Stimulated activated CD4-positive, alpha-beta T cell treated with anti-CD3 and anti-CD28 coated beads, Interleukin-4, amount 100 ng/mL, for 24 hours (primary cell): ENCODE data around the gene MUC6.

Experiments used
- DNase-seq: peaks from one replicate; pipeline ENCODE4 v3.0.0-alpha.2; 2020

Gene MUC6

DNA sequence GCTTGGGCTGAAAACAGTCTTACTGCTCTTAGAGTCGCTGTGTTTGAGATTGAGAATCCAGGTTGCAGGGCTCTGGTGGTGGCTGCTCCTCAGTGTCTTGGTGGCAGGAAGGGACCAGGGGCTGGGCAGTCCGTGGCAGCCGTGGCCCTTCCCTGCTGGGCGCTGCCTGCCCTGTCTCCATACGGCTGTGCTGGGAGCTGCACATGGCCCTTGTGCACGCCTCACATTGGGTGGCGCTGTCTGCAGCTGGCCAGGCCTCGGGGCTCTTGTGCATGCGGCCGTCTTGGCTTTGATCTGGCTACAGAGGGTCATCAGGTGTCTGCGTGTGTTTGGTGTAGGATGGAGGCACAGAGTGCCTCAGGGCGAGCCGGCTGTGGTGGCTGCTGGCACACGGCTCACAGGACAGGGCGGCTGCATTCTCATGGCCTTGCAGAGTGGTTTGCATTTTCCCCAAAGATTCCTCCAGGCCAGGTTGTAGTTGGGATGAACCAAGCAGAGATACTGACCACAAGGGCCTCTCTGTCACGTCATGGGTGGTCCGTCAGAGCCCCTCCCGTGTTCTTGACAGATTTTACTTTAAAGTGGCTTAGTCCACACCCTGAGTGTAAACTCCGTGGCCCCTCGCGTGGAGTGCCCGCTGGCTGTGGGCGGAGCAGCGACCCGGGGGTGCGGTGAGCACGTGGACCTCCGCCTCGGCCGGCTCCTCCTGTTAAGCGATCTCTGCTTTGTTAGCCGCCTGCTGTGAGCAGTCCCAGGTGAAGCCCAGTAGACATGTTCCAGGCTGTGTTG lies 34.7 kb downstream of the MUC6 start:
- no peak for DNase-seq

DNA sequence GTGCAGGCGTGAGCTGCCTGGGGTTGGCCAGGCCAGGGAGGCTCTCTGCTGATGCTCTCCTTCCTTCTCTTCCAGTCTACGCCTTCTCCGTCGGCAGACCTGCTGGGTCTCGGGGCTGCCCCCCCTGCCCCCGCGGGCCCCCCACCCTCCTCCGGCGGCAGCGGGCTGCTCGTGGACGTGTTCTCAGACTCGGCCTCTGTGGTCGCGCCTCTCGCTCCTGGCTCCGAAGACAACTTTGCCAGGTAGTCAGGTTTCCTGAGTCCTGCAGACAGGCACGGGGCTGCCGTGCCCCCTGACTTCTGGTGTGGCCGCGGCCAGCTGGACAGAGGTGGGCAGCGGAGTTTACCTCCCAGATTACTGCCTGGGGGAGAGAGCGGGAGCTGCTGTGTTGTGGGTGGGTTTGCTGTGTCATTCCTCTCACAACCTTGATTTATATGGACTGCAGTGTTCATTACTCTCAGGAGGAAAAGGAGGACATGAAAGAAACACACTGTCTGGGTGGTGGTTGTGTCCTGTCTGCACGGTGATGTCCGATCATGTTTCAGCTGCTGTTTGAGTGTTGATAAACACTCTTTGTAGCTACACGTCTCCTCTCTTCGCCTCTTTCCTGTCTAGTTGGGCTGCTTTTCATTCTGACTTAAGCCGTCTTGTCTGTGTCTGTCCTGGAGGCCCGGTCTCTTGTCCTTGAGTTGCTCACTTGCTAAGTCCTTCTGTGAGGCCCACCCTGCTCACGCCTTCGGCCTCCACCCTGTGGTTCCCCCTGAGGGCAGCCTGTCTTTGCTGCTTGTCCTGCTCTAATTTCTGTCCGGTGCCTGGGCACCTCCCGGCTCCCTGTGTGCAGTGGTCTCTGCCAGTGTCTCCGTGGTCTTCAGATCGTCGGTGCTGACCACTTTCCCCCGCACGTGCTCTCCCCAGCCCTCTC lies 35.9 kb downstream of the MUC6 start:
- no peak for DNase-seq

DNA sequence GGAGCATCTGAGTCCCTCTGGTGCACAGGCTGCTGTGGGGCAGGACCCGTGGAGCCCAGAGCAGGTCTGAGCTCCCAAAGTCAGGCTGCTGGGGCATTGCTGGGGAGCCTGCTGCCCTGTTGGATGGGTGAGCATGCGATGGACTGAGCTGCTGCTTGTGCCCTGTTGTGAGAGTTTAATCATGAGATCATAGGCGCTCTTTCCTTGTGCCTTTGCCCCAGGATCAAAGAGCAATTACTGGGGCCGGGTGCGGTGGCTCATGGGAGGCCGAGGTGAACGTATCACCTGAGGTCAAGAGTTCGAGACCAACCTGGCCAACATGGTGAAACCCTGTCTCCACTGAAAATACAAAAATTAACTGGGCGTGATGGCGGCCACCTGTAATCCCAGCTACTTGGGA lies 37.5 kb downstream of the MUC6 start:
- DNase-seq: no peak

DNA sequence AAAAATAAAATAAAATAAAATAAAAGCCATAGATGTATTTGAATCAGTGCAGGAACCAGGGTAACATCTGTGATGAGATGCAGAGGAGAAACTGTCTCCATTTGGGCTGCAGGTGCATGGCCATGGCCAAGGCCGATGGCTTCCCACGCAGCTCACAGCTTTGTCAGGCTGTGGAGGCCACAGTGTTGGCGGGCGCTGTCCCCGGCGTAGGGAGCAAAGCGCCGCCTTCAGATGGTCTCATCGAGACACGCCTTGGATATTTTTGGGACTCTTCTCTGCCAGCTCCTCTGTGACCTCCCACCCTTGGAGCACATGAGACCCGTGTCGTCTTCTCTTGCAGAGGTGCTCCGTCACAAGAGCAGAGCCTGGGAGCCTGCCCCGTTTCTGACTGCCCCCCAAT lies 38.6 kb downstream of the MUC6 start:
- DNase-seq: no peak

DNA sequence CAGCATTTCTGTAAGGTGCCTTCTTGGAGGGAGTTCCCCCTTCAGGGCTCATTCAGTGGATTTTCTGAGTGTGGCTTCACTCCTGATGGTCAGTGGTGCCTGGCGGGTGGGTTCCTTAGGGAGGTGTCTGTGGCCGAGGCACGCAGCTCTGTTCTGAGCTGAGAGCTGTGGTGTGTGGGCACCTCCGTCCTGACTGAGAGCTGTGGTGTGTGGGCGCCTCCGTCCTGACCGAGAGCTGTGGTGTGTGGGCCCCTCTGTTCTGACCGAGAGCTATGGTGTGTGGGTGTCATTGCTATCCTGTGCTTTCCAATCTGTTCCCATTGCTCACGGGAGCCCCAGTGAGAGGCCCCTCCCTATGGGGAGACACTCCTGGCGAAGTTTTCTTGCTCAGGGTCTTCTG lies 39.8 kb downstream of the MUC6 start:
- DNase-seq: no peak

DNA sequence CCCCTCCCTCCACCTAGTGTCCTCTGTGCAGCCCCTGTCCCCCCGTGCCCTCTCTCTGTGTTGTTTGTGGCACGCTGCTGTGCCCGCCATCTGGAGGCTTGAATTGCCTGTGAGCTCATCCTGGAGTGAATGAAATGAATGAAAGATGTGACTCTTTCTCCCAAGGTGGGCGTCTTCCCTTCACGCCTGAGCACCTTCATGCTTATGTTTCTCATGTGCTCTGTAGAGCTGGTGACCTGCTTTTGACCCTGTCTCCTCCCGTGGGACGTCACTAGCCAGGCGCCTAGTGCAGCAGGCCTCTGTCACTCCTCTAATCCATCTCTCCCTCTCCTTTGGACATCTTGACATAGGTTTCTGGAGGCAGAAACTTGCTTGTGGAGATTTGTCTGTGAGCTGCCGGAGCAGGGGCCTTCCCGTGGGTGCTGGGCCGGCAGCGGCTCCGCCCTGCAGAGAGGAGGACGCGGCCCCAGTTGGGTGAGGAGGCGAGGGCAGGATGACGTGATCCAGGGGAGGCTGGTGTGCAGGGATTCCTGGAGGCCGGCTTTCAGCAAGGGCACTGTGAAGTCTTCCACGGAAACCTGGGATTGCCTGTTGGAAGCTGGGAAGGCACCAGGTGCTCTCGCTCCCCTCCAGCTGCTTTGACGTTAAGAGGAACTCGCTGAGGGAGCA lies 40.6 kb downstream of the MUC6 start:
- no peak for DNase-seq

DNA sequence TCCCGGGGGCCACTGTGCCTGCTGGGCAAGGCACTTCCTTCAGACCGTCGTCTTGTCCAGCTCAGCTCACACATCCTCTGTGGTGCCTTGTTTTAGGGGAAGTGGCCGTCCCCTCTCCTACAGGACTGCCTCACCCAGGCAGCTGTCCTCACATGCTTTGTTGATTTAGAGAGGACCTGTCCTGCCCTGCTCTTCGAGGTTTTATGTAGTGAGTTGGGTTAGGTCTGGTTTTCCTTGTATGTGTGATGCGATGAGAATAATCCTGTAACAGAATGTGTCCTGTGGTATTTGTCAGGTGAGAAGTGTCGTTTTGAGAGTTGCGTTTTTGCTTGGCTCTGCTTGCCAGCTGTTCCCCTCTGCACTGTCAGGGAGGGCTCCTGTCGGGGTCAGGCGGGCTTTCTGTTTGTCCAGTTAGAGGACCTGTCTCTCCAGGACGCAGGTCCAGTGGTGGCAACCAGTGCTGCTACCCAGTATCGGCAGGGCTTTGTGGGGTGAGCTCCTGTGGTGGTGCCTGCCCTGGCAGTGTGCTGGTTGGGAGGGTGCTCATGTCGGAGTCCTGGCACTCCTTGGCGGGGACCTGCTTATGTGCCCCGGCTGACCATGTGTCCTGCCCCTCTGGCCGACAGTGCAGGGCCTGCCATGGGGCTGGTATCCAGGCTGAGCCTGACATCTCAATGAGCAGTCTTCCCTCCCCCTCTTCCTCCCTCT lies 41.3 kb downstream of the MUC6 start:
- no peak for DNase-seq

DNA sequence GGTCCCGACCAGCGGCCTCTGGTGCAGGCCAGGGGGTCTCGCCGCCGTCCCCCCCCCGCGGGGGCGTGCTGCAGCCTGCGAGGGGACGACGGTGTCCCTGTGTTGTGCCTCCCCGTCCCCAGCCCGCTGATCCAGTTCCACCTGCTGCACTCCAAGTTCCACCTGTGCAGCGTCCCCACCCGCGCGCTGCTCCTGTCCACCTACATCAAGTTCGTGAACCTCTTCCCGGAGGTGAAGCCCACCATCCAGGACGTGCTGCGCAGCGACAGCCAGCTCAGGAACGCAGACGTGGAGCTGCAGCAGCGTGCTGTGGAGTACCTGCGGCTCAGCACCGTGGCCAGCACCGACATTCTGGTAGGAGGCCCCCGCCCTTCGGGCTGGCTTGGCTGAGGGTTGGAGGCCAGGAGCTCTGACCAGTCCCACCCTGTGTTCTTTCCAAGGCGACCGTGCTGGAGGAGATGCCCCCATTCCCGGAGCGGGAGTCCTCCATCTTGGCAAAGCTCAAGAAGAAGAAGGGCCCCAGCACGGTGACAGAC lies 42.8 kb downstream of the MUC6 start:
- no peak for DNase-seq

DNA sequence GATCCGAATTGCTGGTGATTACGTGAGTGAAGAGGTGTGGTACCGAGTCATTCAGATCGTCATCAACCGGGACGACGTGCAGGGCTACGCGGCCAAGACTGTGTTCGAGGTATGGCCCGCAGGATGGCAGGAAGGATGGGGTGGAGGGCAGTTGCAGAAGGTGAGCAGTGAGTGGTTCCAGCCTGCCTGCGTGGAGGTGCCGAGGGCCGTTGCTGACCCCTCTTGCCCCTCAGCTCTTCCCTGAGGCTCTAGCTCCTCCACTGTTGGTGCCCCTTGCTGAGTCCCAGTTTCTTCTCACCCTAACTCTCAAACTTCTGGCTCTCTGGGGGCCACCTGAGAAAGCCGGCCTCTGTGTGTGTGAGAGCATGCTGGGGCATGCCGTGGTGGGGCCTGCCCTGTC lies 43.9 kb downstream of the MUC6 start:
- DNase-seq: no peak

DNA sequence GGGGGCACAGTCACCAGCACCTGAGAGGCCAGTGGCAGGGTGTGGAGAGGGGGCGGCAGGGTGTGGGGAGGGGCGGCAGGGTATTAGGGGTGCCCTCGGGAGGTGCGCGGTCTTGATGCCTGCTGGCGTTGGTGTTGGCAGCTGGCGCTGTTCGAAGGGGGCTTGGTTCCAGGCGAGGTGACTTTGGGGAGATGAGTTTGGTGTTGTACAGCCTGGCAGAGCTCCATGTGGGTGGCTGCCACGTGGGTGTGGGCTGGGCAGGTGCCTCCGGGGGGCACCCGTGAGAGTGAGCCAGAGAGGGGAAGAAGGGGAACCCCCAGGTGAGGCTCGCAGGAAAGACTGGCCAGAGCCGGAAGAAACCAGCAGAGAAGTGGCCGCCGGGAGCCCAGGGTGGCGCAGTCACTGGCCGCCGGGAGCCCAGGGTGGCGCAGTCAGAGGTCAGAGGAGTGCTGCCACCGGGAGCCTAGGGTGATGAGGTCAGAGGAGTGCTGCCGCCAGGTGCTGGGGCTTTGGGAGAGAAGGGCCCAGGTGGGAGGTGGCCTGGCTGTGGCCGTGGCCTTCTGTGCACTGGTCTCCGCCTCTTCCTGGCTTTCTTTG lies 44.7 kb downstream of the MUC6 start:
- DNase-seq: no peak

DNA sequence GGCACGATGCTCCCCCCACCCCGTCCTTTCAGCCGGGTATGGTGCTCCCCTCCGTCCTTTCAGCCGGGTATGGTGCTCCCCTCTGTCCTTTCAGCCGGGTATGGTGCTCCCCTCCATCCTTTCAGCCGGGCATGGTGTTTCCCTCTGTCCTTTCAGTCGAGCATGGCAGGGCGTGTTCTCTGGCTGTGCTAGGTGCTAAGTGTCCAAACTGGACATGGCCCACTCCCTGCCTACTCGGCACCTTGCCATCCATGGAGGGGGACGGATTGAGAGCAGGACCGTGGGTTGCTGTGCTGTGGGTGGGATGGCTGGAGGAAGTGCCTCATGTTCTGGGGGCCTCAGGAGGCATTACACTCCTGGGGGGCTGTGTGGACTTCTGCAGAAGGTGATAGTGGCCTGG lies 45.5 kb downstream of the MUC6 start:
- DNase-seq: no peak

DNA sequence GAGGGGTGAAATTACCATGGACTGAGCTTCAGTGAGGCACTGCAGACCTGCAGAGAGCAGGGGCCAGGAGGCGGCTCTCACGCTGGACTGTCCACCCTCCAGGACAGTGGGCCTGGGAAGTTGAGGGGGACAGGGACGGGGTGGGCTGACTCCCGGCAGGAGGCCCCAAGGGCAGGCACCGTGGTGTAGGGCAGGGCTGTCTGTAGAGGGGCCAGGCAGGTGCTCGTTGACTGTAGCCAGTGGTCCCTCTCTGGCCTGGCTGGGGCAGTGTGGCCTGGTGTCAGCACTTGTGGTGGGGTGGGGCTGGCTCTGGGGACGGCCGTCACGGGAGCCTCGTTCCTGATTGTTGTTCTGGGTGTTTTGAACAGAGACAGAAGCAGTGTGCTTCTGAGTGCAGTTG lies 46.4 kb downstream of the MUC6 start:
- DNase-seq: no peak

DNA sequence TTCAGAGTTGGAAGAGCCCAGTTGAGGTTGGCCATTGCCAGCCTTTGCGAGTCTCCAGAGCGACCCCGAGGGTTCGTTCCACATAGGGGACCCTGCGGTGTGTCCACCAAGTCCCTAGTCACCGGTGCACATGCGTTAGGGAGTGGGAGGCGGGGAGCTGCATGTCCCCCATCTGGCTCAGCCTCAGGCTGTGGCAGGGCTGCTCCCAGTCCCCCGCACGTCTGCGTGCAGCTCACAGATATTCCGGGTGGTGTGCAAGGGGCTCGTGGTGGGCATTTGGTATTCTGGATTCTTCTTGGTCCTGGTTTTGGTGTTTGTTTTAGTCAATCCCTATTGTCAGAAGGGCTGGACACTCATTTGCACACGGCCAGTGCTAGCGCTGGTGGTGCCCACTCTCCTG lies 48.8 kb downstream of the MUC6 start:
- DNase-seq: no peak

DNA sequence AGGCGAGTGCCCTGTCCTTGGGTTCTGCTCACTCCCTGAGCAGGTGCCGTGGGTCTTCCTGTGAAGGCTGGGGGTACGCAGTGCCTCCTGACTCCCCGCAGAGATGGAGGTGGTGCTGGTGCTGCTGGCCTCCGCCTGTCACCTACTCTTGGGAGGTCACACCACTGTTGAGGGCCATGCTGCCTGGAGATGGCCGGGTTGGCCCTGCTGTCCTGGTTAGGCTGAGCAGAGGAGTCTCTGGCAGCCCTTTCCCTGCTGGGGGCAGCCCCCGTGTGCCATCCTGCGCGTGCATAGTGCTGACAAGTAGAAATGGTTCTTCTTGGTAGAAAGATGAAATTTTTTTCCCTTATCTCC lies 49.6 kb downstream of the MUC6 start:
- DNase-seq: no peak

DNA sequence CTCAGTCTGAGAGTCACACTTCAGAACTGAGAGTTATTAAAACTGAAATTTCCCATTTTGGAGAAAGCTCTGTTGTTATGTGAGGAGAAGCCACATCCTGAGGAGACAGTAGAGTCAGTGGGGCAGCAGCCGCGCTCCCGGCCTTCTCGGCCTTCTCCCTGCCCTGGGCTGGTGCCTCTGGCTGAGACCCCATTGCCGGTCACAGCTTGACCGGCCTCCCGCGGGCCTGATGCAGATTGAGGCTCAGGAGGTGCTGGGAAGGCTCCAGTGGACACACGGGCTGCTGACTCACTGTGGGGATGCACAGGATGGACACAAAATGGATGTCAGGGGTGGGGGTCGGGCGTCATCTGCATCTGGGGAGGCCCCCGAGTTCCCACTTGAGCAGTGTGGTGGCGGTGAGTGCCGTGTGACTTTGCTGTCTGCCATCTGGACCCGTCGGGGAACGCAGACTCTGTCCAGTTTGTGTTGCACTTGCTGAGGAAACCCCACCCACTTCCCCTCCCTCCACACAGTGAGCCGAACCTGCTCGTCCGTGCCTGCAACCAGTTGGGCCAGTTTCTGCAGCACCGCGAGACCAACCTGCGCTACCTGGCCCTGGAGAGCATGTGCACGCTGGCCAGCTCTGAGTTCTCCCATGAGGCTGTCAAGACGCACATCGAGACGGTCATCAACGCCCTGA lies 50.1 kb downstream of the MUC6 start:
- DNase-seq: no peak

DNA sequence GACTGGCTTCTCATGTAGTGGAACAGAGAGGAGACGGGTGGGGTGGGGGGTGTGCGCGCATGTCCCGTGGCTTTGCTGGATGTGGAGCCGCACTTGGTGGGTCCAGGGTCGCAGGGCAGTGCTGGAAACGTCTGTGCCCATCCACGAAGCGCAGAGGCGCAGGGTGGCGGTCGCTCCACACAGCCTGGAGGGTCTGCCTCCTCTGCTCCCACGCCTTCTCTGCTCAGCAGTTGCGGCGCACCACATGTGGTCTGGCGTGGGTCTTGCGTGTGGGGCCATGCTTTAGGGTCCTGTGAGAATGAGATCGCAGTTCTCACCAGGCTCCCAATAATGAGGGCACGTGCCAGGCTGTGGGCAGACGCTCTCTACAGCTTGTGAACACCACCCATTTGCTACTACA lies 50.7 kb downstream of the MUC6 start:
- no peak for DNase-seq

DNA sequence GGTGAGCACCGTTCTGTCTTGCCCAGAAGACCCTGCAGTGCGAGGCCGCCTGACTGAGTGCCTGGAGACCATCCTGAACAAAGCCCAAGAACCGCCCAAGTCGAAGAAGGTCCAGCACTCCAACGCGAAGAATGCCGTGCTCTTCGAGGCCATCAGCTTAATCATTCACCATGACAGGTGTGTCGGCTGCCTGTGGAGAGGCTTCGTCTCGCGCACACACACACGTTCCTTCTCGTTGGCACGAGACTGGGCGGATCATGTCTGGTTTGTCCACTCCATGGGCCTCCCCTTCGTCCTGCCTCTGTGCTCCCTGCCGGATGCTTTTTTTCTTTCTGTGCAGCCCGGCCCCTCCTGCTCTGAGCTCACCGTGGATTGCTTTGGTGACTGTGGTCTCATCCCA lies 51.1 kb downstream of the MUC6 start:
- DNase-seq: no peak

DNA sequence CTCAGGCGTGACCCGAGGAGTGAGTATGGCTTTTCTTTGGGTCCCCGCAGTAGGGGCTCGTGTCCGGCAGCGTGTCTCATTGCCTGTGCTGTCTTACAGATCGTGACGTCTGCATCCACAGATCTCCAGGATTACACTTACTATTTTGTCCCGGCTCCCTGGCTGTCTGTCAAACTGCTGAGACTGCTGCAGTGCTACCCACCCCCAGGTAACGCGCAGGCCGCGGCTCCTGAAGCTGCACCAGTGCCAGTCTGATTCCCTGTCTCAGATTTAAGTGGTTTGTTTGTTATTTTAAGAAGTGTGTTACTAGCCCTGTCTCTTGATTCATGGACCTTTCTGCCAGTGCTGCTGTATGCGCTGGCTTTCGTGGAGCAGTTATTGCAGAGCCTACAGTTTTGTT lies 52.0 kb downstream of the MUC6 start:
- DNase-seq: no peak

DNA sequence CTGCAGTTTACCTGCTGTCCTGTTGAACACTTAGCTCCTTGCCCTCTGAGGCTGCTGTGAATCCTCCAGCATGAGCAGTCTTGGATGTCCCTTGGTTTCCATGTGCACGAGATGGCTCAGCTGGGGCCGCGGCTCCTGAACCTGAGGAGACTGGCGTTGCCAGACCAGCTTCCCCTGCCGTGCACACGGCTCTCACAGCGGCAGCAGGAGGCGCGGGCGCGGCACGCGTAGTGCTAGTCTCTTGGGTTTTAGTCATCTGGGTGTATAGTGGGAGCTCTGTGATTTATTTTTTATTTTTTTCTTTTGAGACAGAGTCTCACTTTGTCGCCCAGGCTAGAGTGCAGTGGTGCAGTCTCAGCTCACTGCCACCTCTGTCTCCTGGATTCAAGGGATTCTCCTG lies 54.8 kb downstream of the MUC6 start:
- no peak for DNase-seq

DNA sequence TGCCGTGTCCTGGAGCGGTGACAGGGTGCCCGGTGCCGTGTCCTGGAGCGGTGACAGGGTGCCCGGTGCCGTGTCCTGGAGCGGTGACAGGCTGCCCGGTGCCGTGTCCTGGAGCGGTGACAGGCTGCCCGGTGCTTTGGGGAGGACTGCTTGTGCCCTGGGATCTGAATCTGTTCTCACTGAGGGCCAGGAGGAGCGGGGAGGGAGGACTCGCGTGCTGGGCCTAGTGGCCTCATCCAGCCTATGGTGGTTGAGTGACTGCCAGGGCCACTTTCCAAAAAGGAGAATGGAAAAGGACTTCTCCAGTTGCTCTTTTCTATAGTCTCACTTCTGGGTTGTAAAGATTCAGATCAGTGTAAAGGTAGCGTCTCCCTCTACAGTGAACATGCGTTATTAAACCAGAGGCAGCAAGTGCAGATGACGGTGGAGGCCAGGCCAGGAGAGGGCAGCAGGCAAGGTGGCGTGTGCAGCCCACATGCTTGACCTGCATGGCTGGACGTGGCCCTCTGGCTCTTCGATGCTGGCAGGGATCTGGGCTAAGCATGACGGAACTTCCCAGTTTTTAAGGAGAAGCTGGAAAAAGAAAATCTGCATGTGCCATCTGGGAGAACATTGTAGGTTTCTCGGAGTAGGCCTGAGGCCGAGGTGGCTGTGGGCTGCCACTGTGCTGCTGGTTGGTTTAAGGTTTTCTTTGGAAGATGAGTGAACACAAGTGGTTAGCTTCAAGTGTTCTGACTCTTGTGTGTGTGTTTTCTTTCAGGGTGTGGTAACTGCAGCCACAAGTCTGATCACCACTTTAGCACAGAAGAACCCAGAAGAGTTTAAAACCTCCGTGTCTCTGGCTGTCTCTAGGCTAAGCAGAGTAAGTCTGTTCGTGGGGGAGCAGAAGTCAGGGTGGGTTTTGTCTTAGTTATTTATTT lies 55.8 kb downstream of the MUC6 start:
- DNase-seq: no peak

DNA sequence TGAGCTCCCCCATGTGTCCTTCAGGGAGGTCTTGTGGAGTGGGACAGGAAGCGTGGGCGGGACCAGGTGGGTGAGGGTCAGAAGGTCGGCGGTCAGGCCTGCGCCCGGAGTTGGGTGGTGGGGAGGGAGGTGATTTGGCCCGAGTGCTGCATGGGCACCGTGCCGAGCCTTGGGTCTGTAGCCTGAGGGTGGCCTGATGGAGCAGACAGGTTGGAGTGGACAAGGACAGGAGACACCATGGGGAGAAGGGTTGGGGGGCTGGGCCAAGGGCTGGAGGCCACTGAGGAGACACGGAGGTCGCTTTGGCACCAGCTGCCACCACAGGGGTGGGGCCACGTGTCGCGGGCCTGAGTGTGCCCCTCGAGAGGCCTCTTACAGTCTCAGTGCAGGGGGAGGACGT lies 57.7 kb downstream of the MUC6 start:
- DNase-seq: no peak
